Right atrium auricular region (tissue), 2 donors: Measurements from ENCODE around the gene ROR2. TPM values are rescaled to one million over a fixed set of nuclear protein-coding genes. Genes with fewer than 3 reads are reported as not detected.

ENCODE experiments used
- DNase-seq: peaks from one replicate; pipeline ENCODE4 v3.0.0-alpha.2; 2019; ENCODE audit warnings: low spot score
- H3K27ac ChIP-seq, 2 donors: fragments of 200-600 bp; sonication (generic); 1 replicate in 1 of 2; 2 replicates in 1 of 2; pipeline ENCODE4 v1.5.1; 2016 to 2019
- H3K27me3 ChIP-seq, 2 donors: fragments of 200-600 bp; sonication (generic); one replicate each; pipeline versions ENCODE4 v1.5.1 to v1.6.0; 2017 to 2019
- H3K36me3 ChIP-seq: fragments of 200-600 bp; sonication (generic); one replicate; pipeline ENCODE4 v1.5.1; 2016
- H3K4me1 ChIP-seq, 2 donors: fragments of 200-600 bp; sonication (generic); one replicate each; pipeline versions ENCODE4 v1.5.1 to v1.6.0; 2017 to 2019
- H3K4me3 ChIP-seq, 2 donors: fragments of 200-600 bp; sonication (generic); 1 replicate in 1 of 2; 2 replicates in 1 of 2; pipeline ENCODE4 v1.5.1; 2017 to 2019; ENCODE audit warnings: mild to moderate bottlenecking in 1 of 2, moderate library complexity in 1 of 2
- H3K9me3 ChIP-seq, 2 donors: fragments of 200-600 bp; sonication (generic); one replicate each; pipeline ENCODE4 v1.5.1; 2019
- CTCF ChIP-seq, 2 donors: fragments of 200-600 bp; sonication (generic); IDR thresholded peaks; one replicate each; pipeline ENCODE4 v1.5.1; 2019; ENCODE audit warnings: antibody characterized with exemption in 2 of 2
- total RNA-seq, 2 donors: library from RNA; depleted of rRNA; stranded (reverse); fragments of >200 nt; gene quantifications; one replicate each; pipeline ENCODE4 v1.1.0, GENCODE V29; 2016

The ROR2 gene
- total RNA-seq, 2 donors from 2014 or later: 21.8 to 28.5 TPM

- H3K4me3 ChIP-seq: no peak overlapping the region
- H3K27ac ChIP-seq: no peak overlapping the region
- peaks cover 0 to 16% of the 10 kb centered on the region in 2 donors for H3K4me1 ChIP-seq
- no peaks in the 10 kb centered on the region for H3K36me3 ChIP-seq
- no peaks in the 10 kb centered on the region for H3K27me3 ChIP-seq
- peak in 1 of 2 donors; percentile 30 for TF ChIP-seq CTCF (IDR thresholded peaks at IDR 0.05)
- DNase-seq: no peak
- H3K9me3 ChIP-seq: no peaks in the 10 kb centered on the region
These were observed 174.4 kb downstream of the ROR2 start for GRCh38 chr9:91775708-91776028.

GRCh38 chr9:91775011-91775707 is 174.9 kb downstream of the ROR2 start:
- Histone ChIP-seq H3K36me3 (no peaks in the 10 kb centered on the region), H3K27ac (no peak overlapping the region), H3K9me3 (no peaks in the 10 kb centered on the region), H3K27me3 (no peaks in the 10 kb centered on the region), H3K4me1 (peaks cover 0 to 22% of the 10 kb centered on the region in 2 donors), H3K4me3 (no peak overlapping the region)
- no peak for DNase-seq
- TF ChIP-seq CTCF (IDR thresholded peaks at IDR 0.05): peak; percentile 70 to 87

GRCh38 chr9:91773156-91773555 is 176.9 kb downstream of the ROR2 start:
- DNase-seq: no peak
- Histone ChIP-seq H3K36me3 (no peaks in the 10 kb centered on the region), H3K27ac (no peak overlapping the region), H3K4me1 (peaks cover 0 to 23% of the 10 kb centered on the region in 2 donors), H3K4me3 (no peak overlapping the region), H3K9me3 (no peaks in the 10 kb centered on the region), H3K27me3 (no peaks in the 10 kb centered on the region)
- no peak for TF ChIP-seq CTCF (IDR thresholded peaks at IDR 0.05)

- no peak for DNase-seq
- H3K36me3 ChIP-seq: no peaks in the 10 kb centered on the region
- H3K9me3 ChIP-seq: no peaks in the 10 kb centered on the region
- no peaks in the 10 kb centered on the region for H3K27me3 ChIP-seq
- no peak overlapping the region for H3K27ac ChIP-seq
- no peak overlapping the region for H3K4me3 ChIP-seq
- TF ChIP-seq CTCF (IDR thresholded peaks at IDR 0.05): no peak
- peaks cover 0 to 23% of the 10 kb centered on the region in 2 donors for H3K4me1 ChIP-seq
These were observed 178.2 kb downstream of the ROR2 start for GRCh38 chr9:91771864-91772263.

GRCh38 chr9:91771027-91771426 is 179.0 kb downstream of the ROR2 start:
- peak in 1 of 2 donors; percentile 43 for TF ChIP-seq CTCF (IDR thresholded peaks at IDR 0.05)
- H3K4me1 ChIP-seq: peaks cover 0 to 22% of the 10 kb centered on the region in 2 donors

GRCh38 chr9:91770229-91770628 is 179.8 kb downstream of the ROR2 start:
- no peaks in the 10 kb centered on the region for H3K27me3 ChIP-seq
- no peak for TF ChIP-seq CTCF (IDR thresholded peaks at IDR 0.05)
- no peaks in the 10 kb centered on the region for H3K36me3 ChIP-seq
- H3K27ac ChIP-seq: no peak overlapping the region
- peaks cover 0 to 14% of the 10 kb centered on the region in 2 donors for H3K4me1 ChIP-seq
- no peak overlapping the region for H3K4me3 ChIP-seq
- DNase-seq: no peak
- no peaks in the 10 kb centered on the region for H3K9me3 ChIP-seq

More at GRCh38 chr9:91771027-91771426, 179.0 kb downstream of the ROR2 start:
- H3K36me3 ChIP-seq: no peaks in the 10 kb centered on the region
- H3K9me3 ChIP-seq: no peaks in the 10 kb centered on the region
- H3K27me3 ChIP-seq: no peaks in the 10 kb centered on the region
- H3K4me3 ChIP-seq: no peak overlapping the region
- DNase-seq: peak; percentile 65
- no peak overlapping the region for H3K27ac ChIP-seq
